Kidney tubule cell (primary cell): ENCODE data around the gene HSPA12A.

ENCODE experiments used
- DNase-seq: peaks from one replicate; pipeline ENCODE4 v3.0.0-alpha.2; 2018; ENCODE audit warnings: low spot score

The HSPA12A gene

DNA sequence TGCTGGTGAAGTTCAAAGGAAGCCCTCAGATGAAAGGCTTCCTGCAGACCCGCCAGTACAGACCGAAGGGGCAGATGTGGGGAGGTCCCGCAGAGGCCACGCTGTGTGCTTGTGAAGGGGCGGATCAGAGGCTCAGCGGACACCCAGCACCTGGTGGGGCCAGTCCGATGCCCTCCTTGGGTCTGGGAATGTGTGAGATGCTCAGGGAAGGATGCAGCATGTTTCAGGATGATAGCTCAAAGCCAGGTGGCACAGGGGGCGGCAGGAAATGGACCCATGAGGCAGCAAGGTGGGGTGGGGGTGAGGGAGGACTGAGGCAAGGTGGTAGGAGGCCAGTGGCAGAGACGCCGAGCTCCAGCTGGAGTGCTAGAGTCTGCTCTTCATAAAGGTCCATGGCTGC is 27.9 kb upstream of the HSPA12A start:
- no peak for DNase-seq

DNA sequence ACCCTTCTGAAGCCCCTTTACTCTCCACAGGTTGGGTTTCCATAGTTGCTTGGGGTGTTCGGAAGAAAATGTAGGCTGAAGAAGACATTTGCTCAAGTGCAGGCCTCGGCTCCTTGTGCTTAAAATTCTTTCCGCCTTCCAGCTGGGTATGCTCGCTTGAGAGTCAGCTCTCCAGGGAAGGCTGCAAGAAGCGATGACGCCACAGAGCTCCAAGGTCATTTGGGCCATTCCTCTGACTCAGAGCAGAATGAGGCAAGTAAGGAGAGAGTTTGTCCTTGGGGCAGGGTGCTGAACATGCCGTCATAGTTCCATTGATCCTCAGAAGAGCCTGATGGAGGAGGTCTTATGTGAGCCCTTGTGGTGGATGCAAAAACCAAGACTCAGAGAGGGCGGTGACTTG is 27.4 kb upstream of the HSPA12A start:
- peak; percentile 20 for DNase-seq

DNA sequence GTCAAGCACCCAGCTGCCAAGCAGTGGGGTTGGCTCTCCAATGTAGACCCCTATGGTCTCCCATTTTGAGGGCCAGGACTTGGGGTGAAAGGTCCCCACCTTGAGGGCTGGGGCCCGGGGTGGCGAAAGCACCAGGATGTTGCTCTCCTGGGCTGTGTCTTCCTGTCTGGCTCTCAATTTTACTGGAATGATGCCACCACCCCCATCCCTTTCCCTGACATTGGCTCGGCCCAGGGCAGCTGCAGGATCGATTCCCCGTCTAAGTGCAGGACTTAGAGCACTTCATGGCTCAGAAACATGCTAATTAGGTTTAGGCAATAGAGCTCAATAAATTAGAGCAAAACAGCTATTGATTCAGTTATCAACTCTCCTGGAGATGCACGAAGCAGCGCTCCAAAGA is 27.0 kb upstream of the HSPA12A start:
- DNase-seq: no peak

DNA sequence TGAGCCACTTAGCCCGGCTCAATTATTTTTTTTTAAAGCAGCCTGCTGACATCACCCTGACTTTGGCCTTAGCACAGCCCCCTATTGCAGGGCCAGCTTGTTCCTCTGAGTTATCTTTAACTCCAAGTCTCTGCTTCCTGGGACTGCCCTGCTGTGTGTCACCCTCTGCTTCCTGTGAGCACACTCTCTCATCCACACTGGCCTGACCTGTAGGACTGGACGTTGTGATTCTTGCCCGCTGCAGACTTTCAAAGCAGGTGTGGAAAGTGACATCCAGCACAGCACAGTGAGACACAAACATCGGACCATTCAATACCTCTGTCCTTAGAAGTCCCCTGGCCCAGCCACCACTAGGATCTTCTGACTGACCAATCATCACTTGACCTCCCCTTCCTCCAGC is 26.4 kb upstream of the HSPA12A start:
- DNase-seq: peak; percentile 87

DNA sequence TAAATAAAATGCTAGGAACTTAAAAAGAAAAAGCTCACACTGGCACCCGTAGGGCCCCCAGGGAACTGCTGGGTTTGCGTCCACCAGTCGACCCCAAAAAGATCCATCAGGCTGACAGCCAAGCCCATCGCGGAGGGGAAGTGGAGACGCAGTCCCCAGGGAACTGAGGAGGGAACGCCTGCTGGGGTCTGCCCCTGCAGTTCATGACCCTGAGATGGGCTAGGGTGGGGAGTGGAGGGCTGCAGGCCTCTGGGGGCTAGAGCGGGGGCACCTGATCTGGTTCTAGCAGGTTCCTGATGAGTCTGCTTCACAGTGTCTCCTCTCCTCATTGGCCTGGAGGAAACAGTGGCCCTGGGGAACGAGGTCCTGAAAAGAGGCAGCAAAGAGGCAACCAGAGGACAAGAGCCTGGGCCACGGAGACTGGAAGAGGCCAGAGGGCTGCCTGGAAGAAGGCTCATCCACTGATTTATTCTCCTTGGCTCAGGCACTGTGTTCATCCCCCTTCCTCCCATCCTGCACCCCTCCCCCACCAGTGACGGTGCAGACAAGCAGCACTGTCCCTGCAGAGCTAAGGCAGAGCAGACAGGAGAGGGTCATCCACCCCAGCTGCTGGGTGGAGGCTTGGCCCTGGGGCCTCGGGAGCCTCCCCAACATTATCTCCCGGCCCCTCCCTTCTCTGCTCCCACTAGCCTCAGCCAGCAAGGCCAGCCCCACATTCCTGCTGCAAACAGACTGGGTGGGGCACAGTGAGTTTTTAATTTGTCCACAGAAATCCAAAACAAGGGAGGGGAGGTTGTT is 24.7 kb upstream of the HSPA12A start:
- DNase-seq: peak; percentile 70

- DNase-seq: peak; percentile 97
These were observed 24.0 kb upstream of the HSPA12A start for GRCh38 chr10:116766241-116766827.

GRCh38 chr10:116765648-116766081 is 23.3 kb upstream of the HSPA12A start:
- peak; percentile 79 for DNase-seq

GRCh38 chr10:116764979-116765378 is 22.6 kb upstream of the HSPA12A start:
- no peak for DNase-seq

- no peak for DNase-seq
These were observed 21.1 kb upstream of the HSPA12A start for GRCh38 chr10:116763440-116763839.

DNA sequence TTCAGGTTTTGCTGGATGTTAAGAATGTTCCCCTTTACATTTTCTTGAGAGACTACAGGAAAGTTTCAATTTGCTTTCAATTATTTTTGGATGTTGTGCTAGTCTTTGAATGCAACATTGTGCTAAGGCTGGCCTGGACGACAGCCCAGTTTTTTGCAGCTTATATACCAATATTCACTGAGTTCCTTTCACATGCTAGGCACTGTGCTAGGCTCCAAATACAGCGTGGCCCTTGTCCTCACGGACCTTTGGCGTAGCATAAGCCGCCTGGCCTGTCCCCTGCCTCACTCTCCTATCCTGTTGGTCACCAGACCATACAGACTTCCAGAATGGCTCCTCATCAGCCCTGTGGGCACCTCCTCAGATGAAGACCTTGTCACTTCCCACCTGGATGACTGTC is 19.5 kb upstream of the HSPA12A start:
- DNase-seq: no peak

- no peak for DNase-seq
These were observed 18.6 kb upstream of the HSPA12A start for GRCh38 chr10:116760919-116761318.

GRCh38 chr10:116757246-116757645 is 14.9 kb upstream of the HSPA12A start:
- no peak for DNase-seq

- DNase-seq: no peak
These were observed 13.9 kb upstream of the HSPA12A start for GRCh38 chr10:116756277-116756676.

DNA sequence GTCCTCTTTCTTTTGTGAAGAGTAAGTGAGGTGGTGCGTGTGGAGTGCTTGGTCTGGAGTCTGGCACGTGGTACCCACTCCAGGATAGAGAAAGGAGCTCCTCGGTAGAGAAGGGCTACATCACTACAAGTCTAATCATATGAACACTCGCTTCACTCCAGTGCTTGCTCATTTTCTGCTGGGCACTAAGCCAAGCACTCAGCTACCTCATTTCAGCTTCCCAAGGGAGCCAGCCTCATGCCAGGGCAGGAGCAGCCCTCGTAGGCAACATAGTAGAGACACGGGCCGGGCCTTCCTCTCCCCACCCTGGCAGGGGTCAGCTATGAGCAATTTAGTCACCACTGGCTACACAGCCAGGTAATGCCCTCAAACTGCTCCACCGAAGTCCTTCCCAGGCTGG is 11.4 kb upstream of the HSPA12A start:
- peak; percentile 96 for DNase-seq

DNA sequence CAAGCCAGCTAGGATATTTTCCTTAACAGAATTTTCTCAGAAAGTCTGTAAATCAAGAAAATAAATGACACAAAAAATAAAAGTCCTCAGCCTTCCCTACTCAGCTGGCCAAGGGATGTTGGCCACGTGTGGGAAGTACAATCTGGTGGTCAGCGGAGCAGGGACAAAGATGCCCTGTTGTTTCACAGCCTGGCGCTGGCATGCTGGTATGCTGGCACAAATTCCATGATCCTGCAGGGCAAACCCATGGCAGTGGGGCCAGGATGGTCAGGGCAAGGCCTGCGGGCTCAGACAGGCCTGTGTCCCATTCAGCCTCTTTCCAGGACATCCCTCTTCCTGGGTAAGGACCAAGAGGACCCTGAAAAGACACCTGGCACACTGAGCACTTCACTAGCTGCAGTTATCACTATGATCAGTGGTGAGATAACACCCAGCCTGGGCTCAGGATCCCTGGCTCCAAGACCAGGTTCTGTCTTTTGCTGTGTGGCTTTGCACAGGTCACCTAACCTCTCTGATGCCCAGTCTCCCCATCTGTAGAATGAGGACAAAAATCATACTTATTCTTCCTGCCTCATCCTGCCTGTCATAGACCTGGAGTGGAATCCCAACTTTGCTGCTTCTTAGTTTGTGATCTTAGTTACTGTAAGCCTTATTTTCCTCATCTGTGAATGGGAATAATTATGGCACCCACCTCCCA is 10.8 kb upstream of the HSPA12A start:
- DNase-seq: peak; percentile 35

GRCh38 chr10:116752563-116752962 is 10.2 kb upstream of the HSPA12A start:
- DNase-seq: peak; percentile 83

DNA sequence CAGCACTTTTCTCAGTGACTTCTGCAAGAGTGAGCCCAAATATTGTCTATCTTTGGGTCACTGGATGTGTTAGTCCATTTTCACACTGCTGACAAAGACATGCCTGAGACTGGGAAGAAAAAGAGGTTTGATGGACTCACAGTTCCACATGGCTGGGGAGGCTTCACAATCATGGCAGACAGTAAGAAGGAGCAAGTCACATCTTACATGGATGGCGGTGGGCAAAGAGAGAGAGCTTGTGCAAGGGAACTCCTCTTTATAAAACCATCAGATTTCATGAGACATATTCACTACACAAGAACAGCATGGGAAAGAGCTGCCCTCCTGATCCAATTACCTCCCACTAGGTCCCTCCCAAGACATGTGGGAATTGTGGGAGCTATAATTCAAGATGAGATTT is 6.1 kb upstream of the HSPA12A start:
- DNase-seq: no peak

DNA sequence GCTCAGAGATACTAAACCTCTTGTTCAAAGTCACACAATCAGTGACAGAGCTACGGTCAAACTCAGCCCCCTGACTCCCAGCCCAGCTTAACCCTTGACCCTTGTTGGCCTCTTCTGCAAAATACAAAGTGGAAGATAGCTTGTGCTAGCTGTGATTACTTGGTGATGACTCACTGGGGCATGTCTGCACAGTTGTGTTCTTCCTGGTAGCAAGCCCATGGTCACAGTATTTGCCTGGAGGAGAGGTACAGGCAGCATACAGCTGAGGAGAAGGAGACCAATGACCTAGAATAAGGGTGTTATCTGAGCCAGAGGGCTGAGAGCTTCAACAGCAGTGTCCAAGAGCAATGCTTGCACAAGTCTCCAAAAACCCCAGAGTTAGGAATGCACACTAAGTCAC is 5.7 kb upstream of the HSPA12A start:
- DNase-seq: peak; percentile 80

GRCh38 chr10:116747325-116747724 is 5.0 kb upstream of the HSPA12A start:
- DNase-seq: no peak

DNA sequence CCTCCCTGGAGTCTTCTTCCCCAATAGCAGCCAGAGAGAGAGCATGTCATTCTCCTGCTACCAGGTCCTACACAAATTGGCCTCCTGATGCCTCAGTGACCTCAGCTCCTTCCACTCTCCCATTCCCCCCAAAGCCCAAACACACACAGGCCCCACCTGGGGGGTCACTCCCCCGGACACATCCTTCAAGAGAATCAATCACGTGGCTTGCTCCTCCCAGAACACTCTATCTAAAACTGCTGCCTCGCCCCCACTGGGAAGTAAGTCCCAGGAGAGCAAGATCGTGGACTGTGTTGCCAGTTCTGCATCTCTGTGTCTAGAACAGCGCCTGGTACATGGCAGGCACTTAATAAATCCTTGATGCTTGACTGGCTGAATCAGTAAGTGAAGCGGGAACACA is 2.5 kb upstream of the HSPA12A start:
- DNase-seq: no peak

- no peak for DNase-seq
These were observed 1.9 kb upstream of the HSPA12A start for GRCh38 chr10:116744163-116744753.

- no peak for DNase-seq
These were observed 1.1 kb upstream of the HSPA12A start for GRCh38 chr10:116743266-116744064.
